GM18526 (cell line): ENCODE data around the gene APOM.

Experiments used
- POLR2A ChIP-seq: IDR thresholded peaks from 3 replicates; pipeline ENCODE4 v1.6.1; 2011; ENCODE audit not compliant: insufficient read length; ENCODE audit errors: extremely low read depth

APOM gene

DNA sequence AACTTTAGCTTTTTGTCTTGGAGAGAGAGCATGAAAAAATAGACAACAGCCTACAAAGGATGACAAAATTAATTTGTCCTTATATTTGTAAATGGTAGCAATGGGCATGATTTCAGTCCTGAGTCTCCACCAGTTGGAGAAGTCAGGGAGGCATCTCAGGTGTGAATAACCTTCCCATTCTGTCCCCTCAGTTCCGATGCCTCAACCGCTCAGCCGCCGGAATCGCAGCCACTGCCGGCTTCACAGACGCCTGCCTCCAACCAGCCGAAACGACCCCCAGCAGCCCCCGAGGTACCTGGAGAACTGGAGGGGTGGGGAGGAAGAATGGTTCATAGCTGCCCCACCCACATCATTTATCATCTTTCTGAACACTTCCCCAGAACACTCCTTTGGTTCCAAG lies 31.6 kb upstream of the APOM start:
- no peak for TF ChIP-seq POLR2A

DNA sequence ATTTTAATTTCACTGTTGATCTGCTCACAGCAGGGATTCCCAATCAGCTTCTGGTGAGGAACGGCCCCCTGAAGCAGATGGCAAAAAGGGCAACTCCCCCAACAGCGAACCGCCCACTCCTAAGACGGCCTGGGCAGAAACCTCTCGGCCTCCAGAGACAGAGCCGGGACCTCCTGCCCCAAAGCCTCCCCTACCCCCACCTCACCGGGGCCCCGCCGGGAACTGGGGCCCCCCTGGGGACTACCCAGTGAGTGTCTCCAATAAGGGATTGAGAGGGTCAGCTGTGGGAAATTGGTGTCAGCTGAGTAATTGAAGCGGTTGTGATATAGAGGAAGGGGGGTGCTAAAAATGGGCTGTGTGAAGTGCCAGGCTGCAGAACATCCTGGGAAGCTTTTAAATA lies 28.7 kb upstream of the APOM start:
- TF ChIP-seq POLR2A, result no peak

DNA sequence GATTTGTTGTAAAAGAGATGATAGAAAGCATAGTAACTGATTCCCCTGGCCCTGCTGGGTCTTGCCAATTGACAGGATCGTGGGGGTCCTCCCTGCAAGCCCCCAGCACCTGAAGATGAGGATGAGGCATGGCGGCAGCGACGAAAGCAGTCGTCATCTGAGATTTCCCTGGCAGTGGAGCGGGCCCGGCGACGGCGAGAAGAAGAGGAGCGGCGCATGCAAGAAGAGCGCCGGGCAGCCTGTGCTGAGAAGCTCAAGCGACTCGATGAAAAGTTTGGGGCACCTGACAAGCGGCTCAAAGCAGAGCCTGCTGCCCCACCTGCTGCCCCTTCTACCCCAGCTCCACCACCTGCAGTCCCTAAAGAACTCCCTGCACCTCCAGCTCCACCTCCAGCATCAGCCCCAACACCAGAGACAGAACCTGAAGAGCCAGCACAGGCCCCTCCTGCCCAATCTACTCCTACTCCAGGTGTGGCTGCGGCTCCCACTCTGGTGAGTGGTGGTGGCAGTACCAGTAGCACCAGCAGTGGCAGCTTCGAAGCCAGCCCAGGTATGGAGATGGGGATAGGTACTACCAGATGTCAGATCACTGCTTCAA lies 27.9 kb upstream of the APOM start:
- TF ChIP-seq POLR2A, result no peak

DNA sequence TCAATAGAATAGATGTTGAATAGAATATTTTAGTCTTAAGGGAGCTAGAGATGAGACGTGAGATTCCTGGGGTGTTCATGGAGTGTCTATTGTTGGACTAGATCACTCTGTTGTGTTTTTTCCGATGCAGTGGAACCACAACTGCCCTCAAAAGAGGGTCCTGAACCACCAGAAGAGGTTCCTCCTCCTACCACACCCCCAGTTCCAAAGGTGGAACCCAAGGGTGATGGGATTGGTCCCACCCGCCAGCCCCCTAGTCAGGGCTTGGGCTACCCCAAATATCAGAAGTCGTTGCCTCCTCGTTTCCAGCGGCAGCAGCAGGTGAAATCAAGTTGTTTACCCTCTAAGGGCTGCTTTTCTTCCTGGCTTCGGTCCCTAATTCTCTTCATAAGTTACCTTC lies 26.7 kb upstream of the APOM start:
- no peak for TF ChIP-seq POLR2A

DNA sequence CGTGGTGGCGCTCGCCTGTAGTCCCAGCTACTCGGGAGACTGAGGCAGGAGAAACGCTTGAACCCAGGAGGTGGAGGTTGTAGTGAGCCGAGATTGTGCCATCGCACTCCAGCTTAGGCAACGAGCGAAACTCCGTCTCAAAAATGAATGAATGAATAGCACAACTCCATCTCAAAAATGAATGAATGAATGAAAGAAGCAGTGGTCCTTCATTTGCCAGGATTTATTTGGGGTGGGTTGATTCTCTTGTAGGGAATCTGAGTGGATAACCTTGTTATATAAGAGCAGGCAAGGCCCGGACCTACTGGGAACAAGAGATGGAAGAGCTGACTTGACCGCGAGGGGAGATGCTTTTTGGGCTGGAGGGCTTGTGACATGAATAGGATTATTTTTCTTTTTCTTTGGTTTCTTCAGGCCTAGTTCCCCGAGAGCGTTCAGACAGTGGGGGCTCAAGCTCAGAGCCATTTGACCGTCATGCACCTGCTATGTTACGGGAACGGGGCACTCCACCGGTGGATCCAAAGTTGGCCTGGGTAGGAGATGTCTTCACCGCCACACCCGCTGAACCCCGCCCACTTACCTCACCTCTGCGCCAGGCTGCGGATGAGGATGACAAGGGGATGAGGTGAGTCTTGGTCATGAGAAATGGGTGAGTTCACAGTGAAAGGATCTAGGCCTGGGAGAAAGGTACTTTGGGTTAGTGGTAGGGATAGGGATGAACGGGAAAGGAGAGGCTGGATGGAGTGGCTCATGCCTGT lies 25.3 kb upstream of the APOM start:
- TF ChIP-seq POLR2A, result no peak

DNA sequence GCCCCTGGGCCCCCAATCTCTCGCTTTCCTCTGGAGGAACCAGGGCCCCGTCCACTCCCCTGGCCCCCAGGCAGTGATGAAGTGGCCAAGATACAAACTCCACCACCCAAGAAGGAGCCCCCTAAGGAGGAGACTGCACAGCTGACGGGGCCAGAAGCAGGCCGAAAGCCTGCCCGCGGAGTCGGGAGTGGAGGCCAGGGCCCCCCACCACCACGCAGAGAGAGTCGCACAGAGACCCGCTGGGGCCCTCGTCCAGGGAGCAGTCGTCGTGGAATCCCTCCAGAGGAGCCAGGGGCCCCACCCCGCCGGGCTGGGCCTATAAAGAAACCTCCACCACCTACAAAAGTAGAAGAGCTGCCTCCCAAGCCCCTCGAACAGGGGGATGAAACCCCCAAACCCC lies 24.5 kb upstream of the APOM start:
- no peak for TF ChIP-seq POLR2A

DNA sequence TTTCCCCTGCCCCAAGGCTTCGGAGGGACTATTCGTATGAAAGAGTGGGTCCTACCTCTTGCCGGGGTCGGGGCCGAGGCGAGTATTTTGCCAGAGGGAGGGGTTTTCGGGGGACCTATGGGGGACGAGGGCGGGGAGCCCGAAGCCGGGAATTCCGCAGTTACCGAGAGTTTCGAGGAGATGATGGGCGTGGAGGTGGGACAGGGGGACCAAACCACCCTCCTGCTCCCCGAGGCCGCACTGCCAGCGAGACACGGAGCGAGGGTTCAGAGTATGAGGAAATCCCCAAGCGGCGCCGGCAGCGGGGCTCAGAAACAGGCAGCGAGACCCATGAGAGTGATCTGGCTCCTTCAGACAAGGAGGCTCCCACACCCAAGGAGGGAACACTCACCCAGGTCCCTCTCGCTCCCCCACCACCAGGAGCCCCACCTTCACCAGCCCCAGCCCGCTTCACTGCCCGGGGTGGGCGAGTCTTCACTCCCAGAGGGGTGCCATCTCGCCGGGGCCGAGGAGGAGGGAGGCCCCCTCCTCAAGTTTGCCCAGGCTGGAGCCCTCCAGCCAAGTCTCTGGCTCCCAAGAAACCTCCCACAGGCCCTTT lies 23.9 kb upstream of the APOM start:
- TF ChIP-seq POLR2A, result no peak

DNA sequence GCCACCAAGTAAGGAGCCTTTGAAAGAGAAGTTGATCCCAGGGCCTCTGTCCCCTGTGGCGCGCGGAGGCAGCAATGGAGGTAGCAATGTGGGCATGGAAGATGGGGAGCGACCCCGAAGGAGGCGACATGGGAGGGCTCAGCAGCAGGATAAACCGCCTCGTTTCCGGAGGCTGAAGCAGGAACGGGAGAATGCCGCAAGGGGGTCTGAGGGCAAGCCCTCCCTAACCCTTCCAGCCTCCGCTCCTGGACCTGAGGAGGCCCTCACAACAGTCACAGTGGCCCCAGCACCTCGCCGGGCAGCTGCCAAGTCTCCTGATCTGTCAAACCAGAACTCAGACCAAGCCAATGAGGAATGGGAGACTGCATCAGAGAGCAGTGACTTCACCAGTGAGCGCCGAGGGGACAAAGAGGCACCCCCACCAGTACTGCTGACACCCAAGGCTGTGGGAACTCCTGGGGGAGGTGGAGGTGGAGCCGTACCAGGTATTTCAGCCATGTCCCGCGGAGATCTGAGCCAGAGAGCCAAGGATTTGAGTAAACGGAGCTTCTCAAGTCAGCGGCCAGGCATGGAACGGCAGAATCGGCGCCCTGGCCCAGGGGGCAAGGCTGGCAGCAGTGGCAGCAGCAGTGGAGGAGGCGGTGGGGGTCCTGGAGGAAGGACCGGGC lies 23.3 kb upstream of the APOM start:
- no peak for TF ChIP-seq POLR2A

DNA sequence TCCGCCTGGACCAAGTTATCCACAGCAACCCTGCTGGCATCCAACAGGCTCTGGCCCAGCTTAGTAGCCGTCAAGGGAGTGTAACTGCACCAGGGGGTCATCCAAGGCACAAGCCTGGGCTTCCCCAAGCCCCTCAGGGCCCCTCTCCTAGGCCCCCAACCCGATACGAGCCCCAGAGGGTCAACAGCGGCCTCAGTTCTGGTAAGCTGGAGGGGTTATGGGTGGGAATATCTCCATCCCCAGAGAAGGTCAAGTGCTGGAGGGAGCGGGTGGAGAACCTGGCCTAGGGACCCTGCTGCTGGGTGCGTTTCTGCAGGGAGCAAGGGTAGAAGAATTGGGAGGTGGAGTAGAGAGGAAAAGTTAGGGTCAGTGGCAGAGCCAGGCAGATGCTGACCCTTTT lies 22.2 kb upstream of the APOM start:
- TF ChIP-seq POLR2A, result no peak

DNA sequence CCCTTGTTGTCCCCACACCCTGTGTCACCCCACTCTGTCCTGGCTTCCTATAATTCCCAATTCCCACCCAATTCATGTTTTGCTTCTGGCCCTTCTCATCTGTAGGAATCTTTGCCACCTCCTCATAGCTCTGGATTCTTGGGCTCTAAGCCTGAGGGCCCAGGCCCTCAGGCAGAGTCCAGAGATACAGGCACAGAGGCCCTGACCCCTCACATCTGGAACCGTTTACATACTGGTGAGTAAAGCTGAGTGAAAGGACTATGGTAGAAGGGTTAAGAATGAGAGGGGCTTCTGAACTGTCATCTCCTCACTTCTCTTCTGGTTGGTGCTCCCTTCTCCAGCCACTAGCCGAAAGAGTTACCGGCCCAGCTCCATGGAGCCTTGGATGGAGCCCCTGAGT lies 21.6 kb upstream of the APOM start:
- TF ChIP-seq POLR2A, result no peak

DNA sequence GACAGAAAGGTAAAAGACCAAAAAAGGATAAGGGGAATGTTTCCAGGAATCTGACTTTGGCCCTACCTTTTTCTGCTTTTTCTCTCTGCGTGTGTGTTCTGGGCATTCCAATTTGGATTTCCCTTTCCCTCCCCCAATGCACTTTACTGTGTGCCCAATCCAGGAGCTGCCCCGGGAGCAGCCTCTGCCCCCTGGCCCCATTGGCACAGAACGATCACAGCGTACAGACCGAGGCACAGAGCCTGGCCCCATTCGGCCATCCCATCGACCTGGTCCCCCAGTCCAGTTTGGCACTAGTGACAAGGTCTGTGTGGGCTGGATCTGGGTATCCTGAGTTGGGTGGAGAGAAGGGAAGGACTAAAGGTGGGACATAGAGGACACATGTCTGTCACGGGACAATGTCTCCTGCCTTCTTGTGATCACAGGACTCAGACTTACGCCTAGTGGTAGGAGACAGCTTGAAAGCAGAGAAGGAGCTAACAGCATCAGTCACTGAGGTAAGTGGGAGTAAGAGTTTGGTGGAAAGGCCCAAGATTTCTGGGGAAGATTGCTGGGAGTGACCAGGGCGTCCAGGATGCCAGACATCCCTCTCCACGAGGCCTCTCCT lies 20.6 kb upstream of the APOM start:
- no peak for TF ChIP-seq POLR2A

DNA sequence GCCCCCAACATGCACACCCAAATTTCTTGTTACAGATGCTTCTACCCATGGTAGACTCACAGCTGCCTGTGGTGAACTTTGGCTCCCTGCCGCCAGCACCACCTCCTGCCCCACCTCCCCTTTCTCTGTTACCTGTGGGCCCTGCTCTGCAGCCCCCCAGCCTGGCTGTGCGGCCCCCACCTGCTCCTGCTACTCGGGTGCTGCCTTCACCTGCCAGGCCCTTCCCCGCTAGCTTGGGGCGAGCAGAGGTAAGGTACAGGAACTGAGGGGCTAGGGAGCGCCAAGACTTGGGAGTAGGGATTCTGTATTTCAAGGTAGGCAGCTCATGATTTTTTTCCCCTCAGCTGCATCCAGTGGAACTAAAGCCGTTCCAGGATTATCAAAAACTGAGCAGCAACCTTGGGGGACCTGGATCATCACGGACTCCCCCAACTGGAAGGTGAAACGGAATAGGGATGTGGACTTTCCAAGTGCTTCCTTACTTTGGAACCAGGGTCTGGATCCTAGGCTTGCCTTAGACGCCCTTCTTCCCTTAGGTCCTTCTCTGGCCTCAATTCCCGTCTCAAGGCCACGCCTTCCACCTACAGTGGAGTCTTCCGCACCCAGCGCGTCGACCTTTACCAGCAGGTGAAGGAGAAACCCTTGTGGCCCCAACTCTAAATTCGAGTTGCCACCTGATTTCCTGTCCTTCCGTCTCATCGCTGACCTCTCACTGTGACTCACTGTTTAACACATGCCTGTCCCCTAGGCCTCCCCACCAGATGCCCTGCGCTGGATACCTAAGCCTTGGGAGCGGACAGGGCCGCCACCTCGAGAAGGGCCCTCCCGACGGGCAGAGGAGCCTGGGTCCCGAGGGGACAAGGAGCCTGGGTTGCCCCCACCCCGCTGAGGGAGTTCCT lies 18.7 kb upstream of the APOM start:
- TF ChIP-seq POLR2A, result no peak

DNA sequence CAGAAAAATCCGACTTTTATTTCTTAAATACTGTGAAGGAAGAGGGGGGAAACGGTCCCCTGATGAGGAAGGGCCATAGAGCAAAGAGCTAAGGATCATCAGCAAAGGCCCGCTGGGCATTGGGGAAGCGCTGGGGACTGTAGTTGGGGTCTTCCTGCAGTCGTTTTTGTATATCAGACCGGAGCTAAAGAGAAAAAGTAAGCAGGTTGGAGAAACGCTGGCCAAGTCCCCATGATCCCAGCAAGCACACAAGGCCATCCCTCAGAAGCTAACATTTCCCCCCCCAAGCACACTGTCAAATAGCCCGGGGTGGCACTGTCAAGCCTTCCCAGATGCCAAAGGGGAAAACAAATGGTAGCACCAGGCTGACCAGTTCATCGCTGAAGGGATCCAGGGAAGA lies 16.7 kb upstream of the APOM start:
- no peak for TF ChIP-seq POLR2A

DNA sequence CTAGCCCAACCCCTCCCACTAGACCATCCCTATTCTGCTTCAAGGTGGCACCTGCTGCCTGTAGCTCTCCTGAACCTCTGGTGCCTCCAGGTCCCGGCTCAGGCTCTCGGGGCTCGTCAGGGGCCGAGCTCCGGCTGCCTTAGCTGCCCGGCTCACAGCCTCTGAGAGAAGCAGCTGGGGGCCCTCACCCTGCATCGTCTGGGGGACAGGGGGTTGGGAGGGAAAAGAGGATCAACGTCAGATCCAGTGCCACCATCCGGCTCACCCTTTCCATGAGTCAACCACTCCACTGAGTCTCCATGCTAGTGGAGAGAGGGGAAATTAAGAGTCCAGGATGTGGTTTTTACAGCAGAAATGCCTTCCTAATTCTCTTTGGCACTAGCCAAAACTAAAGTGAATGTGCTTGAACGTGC lies 16.2 kb upstream of the APOM start:
- TF ChIP-seq POLR2A, result no peak

DNA sequence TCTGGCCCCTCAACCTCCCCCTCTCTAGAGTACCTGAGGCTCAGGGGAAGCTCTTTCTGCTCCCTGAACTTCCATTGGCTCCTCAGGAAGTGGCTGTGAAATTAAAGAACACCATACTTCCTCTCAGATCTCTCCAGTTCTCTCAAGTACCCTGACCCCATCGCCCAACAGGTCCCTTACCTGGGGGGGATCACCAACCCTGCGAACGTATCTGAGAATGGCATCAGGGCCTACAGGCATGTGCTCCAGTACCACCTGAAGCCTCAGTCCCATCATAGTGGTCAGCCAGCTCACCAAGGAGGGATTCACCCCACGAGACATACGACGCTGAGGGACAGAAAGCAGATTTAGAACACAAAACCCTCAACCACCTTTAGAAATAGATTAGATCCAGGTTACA lies 15.1 kb upstream of the APOM start:
- no peak for TF ChIP-seq POLR2A

DNA sequence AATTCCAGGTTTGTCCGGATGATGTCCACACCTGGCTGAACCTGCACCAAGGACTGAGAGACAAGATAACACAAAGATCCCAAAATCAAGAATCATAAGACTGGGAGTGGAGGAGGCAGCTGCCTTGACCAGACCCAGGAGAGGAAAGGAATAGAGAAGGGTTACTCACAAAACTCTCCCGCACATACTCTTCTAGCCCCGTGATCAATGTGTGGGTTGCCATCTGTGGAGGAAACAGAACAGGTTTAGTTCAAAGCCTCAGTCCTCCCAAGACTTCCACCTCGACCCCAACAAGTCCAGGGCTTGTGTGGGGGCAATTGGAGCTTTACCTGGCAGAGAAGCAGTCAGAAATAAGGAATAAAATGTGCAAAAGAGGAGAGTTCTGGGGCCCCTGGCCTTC lies 14.3 kb upstream of the APOM start:
- TF ChIP-seq POLR2A, result no peak
